Forelimb muscle (tissue), 1 donor: ENCODE data around the gene C13orf46. TPM values are rescaled to one million over a fixed set of nuclear protein-coding genes. Genes with fewer than 3 reads are reported as not detected.
"Not testable (repeated sequence)": the region's sequence is repeated elsewhere in the genome, so short reads cannot be mapped to it uniquely, and the experiment has no call there.

Source experiments
- DNase-seq: peaks from one replicate; pipeline ENCODE4 v3.0.0-alpha.2; 2013; ENCODE audit warnings: low read depth
- polyA plus RNA-seq: library from polyadenylated mRNA; unstranded; fragments of 120-200 nt; gene quantifications from one replicate; pipeline ENCODE4 v1.2.1, GENCODE V29; 2013; ENCODE audit not compliant: insufficient read length

C13orf46 gene
- polyA plus RNA-seq, result 0.57 TPM

DNA sequence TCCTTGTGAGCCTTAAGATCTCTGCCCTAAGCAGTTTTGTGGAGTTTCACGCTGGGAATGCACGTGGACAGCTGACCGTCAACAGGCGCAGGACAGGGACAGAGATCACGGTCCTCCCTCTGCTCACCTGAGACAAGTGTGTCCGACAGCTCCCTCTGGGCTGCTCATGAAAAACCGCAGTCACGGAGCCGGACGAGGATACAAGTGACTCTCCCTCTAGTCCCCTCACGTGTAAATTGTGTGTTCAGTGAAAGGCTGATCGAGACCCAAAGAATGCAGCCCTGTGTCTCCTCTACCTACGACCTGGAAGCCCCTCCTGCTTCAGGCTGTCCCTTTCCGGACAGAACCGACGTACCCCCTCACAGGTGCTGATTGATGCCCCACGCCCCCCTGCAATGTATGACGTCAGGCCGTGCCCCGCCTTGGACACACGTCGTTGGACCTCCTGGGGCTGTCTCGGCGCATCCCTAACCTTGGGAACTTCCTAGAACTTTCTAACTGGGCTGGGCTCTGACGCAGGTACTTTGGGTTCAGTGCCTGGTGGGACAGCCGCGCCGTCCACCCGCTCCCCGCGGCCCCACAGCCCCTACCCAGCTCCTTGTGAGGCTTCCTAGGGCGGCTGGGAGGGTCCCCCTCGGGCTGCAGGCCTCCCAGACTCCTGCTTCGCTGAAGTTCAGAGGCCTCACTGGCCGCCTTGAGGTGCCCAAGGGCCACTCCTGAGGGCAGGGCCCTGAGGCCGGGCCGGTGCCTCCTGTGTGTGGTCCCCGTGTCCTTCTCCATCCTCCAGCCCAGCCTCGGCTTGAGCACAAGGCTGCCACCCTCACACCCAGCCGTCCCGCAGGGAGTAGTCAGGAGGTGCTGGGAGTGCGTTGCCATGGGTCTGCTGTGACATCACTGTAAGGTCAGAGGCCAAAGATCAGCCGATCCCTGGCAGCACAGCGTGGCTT lies at the start of gene C13orf46:
Gene C13orf46, minus strand, starts transcription at position 859 of the 947 bp plus-strand sequence. Its CDS starts 79 bp downstream, at position 780.
- no peak for DNase-seq

- DNase-seq, result no peak
These were observed 49.0 kb upstream of the C13orf46 start for GRCh38 chr13:114022876-114023275.

- DNase-seq, result no peak
These were observed 48.4 kb upstream of the C13orf46 start for GRCh38 chr13:114022309-114022669.

- no peak for DNase-seq
These were observed 47.8 kb upstream of the C13orf46 start for GRCh38 chr13:114021464-114022308.

DNA sequence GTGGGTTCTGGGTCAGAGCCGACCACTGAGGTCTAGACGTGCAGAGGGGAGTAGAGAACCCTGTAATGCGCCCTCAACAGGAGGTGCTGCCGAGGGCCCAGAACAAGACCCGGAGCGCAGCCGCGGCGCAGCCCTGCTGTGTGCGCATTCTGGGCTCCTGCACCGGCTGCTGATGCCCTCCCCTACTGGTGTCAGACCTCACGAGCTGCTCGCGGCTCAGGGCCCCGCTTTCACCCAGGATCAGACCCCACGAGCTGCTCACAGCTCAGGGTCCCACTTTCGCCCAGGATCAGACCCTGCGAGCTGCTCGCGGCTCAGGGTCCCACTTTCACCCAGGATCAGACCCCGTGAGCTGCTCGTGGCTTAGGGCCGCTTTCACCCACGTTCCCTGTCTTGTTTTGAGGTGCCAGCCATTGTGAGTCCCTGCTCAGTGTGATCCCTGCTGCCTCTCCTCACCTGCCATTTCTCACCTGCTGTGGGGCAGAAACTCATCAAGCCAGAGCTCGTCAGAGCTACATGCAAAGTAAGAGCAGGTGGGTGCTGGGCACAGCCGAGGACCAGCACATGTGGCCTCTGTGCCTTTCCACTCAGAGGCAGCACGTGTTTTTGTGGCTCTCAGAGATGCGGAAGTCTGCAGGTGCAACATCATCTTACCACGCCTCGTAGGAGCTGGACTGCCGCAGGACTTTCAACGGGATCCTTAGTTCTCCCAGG lies 47.0 kb upstream of the C13orf46 start:
- no peak for DNase-seq

GRCh38 chr13:114020134-114020533 lies 46.3 kb upstream of the C13orf46 start:
- not testable (repeated sequence) for DNase-seq

DNA sequence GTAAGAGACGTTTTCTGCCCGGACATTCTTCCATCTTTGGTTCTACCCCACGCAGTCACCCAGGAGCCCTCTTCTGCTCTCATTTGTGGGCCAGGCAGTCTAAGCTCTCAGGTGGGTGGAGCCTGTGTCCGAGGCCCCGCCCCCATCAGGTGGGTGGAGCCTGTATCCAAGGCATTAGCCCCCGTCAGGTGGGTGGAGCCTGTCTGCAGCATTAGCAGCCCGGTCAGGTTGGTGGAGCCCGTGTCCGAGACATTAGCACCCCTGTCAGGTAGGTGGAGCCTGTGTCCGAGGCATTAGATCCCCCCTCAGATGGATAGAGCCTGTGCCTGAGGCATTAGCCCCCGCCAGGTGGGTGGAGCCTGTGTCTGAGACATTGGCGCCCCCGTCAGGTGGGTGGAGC lies 45.5 kb upstream of the C13orf46 start:
- DNase-seq, result no peak

DNA sequence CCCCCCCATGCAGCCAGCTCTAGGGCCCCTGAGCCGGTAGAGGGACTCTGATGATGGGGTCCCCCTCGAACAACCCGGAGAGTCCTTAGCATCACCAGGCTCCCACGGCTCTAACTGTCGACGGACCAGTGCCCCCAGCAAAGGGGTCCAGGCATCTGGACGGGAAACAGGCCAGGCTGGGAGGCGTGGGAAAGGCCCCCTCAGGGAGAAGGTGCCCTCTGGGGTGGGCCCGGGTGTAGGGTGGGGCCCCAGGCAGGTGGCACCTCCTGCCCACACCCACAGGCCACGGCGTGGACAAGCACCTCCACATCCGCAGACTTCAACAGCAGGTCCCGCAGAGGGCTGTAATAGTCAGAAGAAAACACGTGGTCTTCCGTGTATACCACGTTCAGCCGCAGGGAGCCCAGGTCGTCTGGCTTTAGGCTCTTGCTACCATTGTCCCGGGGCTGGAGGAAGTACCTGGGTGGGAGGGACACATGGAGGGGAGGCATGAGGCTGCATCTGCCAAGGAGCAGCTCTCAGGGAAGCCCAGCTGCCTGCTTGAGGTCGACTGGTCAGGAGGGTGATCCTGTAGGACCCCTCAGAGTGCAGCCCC lies 44.7 kb upstream of the C13orf46 start:
- DNase-seq, result no peak

- no peak for DNase-seq
These were observed 44.1 kb upstream of the C13orf46 start for GRCh38 chr13:114017966-114018365.

- DNase-seq, result no peak
These were observed 43.3 kb upstream of the C13orf46 start for GRCh38 chr13:114017028-114017630.

DNA sequence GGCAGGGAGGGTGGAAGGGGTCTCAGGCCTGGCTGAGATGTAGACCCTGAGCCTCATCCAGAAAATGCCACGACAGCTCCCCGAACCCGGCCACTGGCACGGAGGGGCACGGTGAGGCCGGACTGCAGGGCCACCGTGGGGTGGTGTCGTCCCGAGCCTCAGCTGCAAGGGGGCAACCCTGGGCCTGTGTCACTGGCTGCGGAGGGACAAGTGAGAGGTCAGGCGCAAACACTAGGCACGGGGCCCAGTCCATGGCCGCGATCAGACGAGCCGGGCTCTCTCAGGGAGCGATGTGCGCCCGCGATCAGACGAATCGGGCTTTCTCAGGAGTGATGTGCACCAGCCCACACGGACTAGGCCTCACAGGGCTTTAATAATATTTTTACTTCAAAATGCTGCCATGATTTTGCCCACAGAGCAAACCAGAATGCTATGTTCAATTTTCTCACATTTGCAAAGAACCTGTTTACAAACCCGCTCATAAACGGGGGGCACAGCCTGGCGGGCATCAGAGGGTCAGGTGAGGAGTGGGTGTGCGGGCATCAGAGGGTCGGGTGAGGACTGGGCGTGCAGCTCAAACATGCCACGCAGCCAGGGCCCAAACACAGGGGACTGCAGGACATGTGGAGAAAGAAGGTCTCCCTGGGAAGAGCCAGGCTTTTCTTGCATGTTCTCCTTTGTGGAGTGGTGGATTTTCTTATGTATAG lies 42.6 kb upstream of the C13orf46 start:
- DNase-seq, result no peak

DNA sequence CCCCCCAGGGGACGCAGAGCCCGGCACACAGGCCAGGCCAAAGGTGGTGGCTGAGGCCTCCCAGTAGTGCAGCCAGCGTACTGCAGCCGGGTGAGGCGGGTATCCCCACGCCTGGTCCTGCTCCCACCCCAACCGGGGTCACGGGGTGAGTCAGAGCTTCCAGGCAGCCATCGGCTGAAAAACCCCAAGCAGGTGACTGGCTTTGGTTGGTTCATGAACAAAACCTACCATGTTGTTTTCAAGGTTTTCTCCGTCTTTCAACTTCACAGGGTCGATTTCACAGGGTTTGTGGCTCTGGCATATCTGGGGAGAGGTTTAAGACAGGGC lies 42.1 kb upstream of the C13orf46 start:
- no peak for DNase-seq

DNA sequence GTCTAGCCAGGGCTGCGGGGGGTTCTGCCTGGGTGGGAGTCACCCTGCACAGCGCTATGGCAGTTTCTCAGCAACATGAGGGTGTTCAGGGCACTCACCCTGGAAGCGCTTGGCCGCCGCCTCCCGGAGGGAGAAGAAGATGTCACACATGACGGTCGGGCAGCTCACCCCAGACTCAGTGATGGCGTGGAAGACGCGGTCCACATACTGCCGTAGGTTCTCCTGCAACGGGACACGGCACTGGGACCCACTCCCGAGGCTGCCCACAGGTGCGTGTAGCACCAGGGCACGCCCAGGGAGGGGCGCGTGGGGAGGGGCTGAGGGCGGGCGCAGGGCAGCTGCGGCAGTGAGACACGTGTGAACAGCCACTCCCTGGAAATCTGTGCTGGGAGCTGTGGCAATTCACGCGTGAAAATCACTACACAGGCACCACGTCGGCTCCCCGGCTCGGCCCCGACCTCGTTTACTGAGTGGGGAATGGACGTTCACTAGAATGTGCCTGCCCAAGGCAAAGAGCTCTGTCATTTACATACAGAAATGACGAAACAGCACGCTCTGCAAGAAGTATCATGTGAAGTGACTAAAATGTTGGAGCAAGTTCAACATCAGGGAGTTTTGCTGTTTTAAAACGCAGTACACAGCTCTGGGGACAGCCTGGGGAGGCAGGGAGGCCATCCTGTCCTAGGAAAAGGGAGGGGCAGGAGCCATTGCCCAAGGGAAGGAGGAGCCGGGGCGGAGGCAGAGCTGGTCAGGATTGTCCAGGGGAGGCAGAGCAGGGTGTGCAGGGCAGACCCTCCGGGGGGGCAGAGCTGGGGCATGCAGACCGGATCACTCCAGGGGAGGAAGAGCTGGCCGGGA lies 41.5 kb upstream of the C13orf46 start:
- DNase-seq, result peak; percentile 60

GRCh38 chr13:114013952-114014629 lies 40.2 kb upstream of the C13orf46 start:
- DNase-seq, result no peak

DNA sequence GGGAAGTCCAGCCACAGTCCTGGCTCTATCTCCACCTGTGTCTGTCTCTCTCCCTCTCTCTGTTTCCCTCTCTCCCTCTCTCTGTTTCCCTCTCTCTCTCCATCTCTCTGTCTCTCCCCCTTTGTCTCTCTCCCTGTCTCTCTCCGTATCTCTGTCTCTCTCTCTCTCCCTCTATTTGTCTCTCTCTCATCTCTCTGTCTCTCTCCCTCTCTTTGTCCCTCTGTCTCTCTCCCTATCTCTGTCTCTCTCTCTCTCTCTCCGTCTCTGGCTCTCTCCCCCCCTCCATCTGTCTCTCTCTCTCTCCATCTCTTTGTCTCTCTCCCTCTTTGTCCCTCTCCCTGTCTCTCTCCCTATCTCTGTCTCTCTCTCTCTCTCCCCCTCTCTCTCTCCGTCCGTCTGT lies 39.5 kb upstream of the C13orf46 start:
- DNase-seq, result no peak

GRCh38 chr13:114012921-114013320 lies 39.0 kb upstream of the C13orf46 start:
- DNase-seq, result no peak

DNA sequence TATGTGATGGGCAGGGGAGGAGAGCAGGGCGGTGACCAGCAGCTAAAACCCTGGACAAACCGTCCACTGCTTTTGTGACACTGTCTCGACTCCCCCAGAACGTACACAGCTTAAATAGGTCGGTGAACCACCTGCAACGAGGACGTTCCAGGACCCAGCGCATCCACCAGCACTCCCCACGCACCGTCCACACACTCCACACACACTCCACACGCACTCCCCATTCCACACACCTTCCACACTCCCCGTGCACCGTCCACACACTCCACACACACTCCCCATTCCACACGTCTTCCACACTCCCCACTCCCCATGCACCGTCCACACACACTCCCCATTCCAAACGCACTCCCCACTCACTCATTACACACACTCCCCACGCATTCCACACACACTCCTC lies 38.3 kb upstream of the C13orf46 start:
- DNase-seq, result no peak

GRCh38 chr13:114011226-114011625 lies 37.4 kb upstream of the C13orf46 start:
- no peak for DNase-seq
